SKM-1 treated with dmso at 0.1 percent for 144 hours (cell line): Measurements from ENCODE around the gene GCAT.
A peak's percentile ranks its signal among the peaks of the same experiment; 100 is the strongest.

Source experiments
- DNase-seq: peaks from one replicate; lab custom pipeline; 2025; ENCODE audit not compliant: unreplicated experiment; lab: John Stamatoyannopoulos, UW

The GCAT gene

DNA sequence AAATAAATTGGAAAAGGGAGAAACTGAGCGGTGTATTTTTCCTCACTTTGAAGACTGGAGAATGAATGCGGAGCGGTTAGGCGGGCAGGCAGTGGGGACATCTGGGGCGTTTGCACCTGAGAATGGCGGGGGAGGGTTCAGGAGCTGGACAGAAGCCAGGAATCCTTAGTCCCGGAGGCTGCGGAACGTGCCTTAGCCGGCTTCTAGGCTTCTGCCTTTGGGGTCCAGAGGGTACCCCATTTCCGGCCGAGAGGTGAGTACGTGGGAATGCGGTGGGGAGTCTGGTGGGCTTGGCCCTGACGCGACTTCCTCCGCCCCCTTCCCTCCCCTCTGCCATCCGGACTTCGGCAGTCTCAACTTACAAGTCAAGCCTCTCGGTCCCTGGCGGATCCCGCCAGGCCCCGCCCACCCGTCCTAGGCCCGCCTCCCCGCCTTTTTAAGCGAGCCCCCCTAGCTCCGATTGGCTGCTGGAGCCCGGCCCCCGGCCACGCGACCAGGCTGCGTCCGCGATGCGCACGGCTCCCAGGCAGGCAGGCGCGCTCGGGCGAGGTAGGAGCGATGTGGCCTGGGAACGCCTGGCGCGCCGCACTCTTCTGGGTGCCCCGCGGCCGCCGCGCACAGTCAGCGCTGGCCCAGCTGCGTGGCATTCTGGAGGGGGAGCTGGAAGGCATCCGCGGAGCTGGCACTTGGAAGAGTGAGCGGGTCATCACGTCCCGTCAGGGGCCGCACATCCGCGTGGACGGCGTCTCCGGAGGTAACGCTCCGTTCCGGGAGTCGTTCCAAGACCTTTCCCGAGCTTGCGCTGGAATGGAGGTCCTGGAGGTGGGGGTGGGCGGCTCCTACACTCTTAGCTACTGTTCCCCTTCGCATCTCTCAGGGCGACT is at the start of gene GCAT:
GCAT (plus strand) TSS at position 525 of the 884 bp plus-strand sequence; CDS start at position 559, 34 bp downstream.
- DNase-seq = peak; percentile 88

DNA sequence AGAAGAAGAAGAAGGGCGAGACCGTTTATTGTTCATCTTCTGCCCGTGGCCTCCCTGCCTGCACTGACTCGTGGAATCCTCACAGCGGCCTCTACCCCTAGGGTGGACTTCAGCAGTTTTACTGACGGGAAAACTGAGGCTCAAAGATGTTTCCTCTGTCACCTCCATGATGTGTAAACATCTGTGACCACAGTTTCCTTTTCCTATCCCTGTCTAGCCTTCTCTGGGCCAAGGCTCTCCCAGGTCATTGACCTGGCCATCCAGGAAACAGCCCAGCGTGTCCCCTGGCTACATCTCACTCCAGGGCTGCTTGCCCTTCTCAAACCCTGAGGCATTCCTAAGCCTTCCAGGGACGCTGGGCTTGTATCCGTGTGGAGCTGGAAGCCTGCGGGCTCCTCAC is 49.0 kb upstream of the GCAT start:
- DNase-seq = no peak

- no peak for DNase-seq
These were observed 48.5 kb upstream of the GCAT start for GRCh38 chr22:37759281-37759680.

DNA sequence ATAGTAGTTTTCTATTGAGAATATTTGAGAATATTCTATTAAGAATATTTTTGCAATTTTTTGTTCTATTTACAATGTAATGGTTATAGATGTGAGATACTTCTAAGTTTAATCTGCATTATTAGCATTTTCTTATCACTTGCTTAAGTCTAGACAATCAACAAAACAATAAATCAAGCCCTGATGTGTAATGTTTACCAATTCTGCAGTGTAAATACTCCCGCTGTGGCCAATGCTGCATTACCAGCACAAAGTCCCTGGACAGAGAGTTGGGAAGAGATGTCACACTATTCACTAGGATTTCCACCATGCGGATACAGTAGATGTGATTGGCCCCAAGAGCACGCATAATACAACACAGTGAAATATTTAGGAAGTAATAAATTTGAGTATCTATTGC is 47.6 kb upstream of the GCAT start:
- DNase-seq = no peak

DNA sequence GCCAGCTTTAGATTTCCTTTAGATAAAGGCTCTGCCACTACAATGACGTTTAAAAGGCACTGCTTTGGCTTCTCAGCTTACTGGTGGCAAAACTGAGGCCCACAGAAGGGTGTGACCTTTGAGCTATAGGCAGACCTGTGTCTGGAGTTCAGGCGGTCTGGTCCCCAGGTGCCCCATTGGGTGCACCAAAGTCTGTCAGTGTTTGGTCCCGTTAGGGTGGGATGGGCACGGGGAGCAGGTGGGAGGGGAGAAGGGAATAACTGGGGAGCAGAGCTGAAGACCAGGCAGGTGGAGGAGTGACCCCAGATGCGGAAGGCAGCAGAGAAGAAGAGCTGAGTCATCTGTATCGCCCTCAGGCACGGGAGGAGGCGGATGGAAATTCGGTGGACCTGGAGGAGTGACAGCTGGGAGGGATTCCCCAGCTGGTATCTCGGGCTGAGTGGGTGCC is 45.3 kb upstream of the GCAT start:
- DNase-seq = no peak

- no peak for DNase-seq
These were observed 44.7 kb upstream of the GCAT start for GRCh38 chr22:37763012-37763411.

- DNase-seq = no peak
These were observed 44.1 kb upstream of the GCAT start for GRCh38 chr22:37763652-37764051.

GRCh38 chr22:37764622-37765021 is 43.1 kb upstream of the GCAT start:
- no peak for DNase-seq

GRCh38 chr22:37765498-37765897 is 42.2 kb upstream of the GCAT start:
- no peak for DNase-seq

DNA sequence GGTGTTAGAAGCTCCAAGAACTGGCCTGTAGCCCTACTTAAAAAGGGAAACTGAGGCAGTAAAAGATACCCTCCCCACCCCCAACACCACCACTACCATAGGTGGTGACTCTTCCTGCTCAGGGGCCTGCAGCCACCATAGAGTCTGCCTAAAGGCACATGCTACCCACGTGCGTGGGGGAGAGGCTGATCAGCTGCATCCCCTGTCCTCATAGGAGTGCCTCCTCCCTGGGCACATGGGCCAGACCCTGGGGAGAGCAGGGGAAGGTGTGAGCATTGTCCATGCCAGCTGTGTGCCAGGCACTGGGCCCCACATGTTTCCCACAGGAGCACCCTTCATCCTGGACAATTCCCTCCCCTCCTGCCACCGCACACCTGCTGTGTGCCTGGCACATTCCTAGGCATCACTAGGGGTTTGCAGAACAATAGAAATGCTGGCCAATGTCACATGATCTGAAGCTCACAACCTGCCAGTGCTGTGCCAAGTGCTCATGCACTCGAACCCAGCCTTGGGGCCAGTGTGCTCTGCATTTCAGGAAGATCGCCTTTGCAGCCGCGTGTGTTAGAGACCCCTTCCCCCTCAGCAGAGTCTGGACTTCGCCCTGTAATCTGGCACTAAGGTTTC is 41.7 kb upstream of the GCAT start:
- no peak for DNase-seq

DNA sequence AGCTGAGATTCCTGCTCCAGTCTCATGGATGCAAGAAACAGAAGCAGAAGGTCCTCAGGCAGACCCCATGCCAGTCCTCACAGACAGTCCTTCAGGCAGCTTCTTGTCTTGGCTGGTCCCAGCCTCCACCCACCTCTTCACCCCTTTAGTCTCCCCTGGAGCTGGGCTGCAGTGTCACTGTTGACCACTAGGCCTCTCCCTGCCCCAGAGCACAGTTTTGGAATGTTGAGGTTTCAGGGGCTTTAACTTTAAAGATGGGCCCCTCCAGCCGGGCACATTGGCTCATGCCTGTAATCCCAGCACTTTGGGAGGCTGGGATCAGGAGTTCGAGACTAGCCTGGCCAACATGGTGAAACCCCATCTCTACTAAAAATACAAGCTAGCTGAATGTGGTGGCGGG is 39.5 kb upstream of the GCAT start:
- DNase-seq = no peak

- no peak for DNase-seq
These were observed 38.7 kb upstream of the GCAT start for GRCh38 chr22:37769056-37769455.

DNA sequence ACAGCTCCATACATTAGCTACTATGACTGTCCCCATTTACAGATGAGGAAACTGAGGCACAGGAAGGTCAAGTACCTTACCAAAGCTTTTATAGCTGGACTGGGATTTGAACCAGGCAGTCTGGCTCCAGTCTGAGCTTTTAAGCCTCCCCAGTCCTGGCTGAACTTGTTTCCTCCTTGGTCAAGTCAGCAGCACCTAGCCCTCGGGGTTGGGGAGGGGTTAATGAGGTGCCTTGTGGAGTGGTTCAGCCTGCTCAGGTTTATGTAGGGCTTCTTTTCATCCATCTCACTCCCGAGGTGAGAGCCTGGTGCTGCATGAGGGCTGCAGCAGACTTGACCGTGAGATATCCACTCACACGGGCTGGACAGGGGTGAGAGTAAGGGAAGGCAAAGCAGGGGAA is 36.7 kb upstream of the GCAT start:
- no peak for DNase-seq

DNA sequence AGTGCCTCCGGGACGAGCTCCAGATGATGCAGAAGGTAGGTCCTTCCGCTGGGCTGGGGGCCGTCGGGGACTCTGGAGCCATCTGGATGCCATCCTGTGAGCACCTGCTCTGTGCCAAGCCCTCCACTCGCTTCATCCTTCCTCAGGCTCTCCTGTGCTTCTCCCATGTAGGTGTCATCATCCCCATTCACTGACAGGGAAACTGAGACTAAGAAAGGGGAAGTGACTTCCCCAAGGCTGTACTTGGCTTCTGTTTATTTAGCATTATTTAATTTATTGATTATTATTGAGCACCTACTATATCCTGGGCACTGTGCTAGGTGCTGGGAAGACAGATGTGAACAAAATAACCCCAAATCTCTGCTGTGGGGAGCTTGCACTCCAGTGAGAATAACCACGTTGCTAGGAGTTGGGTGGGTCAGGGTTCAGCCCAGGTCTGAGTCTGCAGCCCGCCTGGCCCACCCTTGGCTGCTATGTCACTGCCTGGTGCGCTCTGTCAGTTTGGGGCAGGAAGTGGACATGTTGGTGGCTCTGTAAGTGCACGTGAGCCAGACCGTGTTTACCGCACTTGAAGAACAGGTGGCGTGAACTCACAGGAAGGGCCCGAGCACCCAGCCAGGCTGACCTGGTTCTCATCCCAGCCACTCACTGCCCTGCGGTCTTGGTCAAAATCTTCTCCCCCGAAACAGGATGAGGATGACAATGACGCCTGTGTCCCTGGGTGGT is 35.9 kb upstream of the GCAT start:
- no peak for DNase-seq

DNA sequence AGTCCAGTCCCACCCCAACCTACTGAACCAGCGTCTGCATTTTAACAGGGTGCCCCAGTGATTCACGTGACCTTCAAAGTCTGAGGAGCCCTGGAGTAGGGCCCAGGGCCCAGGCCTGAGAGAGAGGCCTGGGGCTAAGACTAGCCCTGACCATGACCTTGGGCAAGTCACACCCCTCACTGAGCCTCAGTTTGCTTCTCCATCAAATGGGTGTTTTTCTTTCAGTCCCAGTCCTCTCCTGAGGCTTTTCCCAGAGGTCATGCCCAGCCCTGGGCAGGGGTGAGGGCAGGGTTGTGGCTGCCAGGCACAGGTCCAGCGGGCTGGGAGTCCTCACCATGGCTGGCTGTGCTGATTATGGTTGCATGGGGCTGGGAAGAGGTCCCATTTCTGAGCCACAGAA is 33.0 kb upstream of the GCAT start:
- DNase-seq = no peak

DNA sequence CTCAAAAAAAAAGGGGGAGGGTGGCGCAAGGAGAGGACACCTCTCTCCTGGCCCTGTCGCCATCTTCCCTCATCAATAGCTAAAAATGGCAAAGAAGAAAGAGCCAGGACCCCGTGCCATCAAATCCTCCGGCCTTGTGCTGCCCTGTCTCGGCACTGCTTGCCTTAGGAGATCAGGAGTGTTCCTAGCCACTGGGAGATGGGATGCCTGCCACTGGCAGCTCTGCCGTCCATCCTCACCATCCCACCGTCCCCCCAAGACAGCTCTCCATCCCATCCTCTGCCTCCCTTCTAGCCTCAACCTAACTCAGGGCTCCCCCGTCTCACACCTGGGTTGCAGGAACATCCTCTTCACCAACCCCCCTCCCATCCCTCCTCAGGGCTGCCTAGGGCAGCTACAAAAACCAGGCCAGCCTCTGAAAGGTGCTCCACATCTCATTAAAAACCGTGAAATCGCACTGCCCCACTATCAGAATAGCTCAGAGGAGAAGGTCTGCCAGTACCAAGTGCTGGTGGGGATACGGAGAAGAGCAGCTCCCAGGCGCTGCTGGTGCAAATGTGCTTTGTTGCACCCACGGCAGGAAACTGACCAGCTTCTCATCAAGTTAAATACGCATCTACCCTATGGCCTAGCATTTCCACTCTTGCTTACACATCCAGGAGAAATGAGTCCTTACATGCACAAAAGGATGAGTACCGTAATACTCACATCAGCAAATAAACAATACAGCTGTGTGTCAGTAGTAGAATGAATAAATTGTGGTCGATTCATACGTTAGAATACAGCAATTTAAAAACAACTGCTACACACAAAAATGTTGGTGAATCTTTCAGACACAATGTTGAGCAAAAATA is 31.7 kb upstream of the GCAT start:
- no peak for DNase-seq

- no peak for DNase-seq
These were observed 31.1 kb upstream of the GCAT start for GRCh38 chr22:37776639-37777005.

- DNase-seq = no peak
These were observed 30.5 kb upstream of the GCAT start for GRCh38 chr22:37777122-37777687.

- no peak for DNase-seq
These were observed 29.2 kb upstream of the GCAT start for GRCh38 chr22:37778370-37779009.

GRCh38 chr22:37781434-37782059 is 26.2 kb upstream of the GCAT start:
- no peak for DNase-seq
